ENCODE measurements around the gene TIPARP.

GRCh38 chr3:156637480-156638022, 36.8 kb upstream of the TIPARP start:
- TF ChIP-seq CTCF (IDR thresholded peaks at IDR 0.05) (no peak), EZH2 (IDR thresholded peaks at IDR 0.05; ENCODE audit: borderline replicate concordance, insufficient read depth, low read depth, low read length, poor library complexity, severe bottlenecking) (no peak)
